Measurements from ENCODE around the gene GPI. TPM values are rescaled to one million over a fixed set of nuclear protein-coding genes. Genes with fewer than 3 reads are reported as not detected.

Gene GPI
- total RNA-seq, 1 donor from 2014 or later, result 453 TPM

- no peak for TF ChIP-seq CTCF (conservative IDR thresholded peaks at IDR 0.05; ENCODE audit: low read depth, low read length)
- DNase-seq (ENCODE audit: low read depth), result no peak
- H3K4me3 ChIP-seq (ENCODE audit: low read depth, low read length), result no peak overlapping the region
These were observed 22.9 kb upstream of the GPI start for GRCh38 chr19:34341935-34342680.

- H3K4me3 ChIP-seq (ENCODE audit: low read depth, low read length), result no peak overlapping the region
- TF ChIP-seq CTCF (conservative IDR thresholded peaks at IDR 0.05; ENCODE audit: low read depth, low read length), result no peak
- DNase-seq (ENCODE audit: low read depth), result no peak
These were observed 21.2 kb upstream of the GPI start for GRCh38 chr19:34343751-34344150.

- DNase-seq (ENCODE audit: low read depth), result no peak
- TF ChIP-seq CTCF (conservative IDR thresholded peaks at IDR 0.05; ENCODE audit: low read depth, low read length), result peak; percentile 97
- no peak overlapping the region for H3K4me3 ChIP-seq (ENCODE audit: low read depth, low read length)
These were observed 19.0 kb upstream of the GPI start for GRCh38 chr19:34345947-34346351.

GRCh38 chr19:34347561-34348165 is 17.3 kb upstream of the GPI start:
- no peak overlapping the region for H3K4me3 ChIP-seq (ENCODE audit: low read depth, low read length)
- TF ChIP-seq CTCF (conservative IDR thresholded peaks at IDR 0.05; ENCODE audit: low read depth, low read length), result no peak
- no peak for DNase-seq (ENCODE audit: low read depth)

GRCh38 chr19:34348899-34349487 is 16.0 kb upstream of the GPI start:
- H3K4me3 ChIP-seq (ENCODE audit: low read depth, low read length), result no peak overlapping the region
- no peak for TF ChIP-seq CTCF (conservative IDR thresholded peaks at IDR 0.05; ENCODE audit: low read depth, low read length)
- no peak for DNase-seq (ENCODE audit: low read depth)

GRCh38 chr19:34350161-34350561 is 14.8 kb upstream of the GPI start:
- no peak overlapping the region for H3K4me3 ChIP-seq (ENCODE audit: low read depth, low read length)
- DNase-seq (ENCODE audit: low read depth), result no peak
- no peak for TF ChIP-seq CTCF (conservative IDR thresholded peaks at IDR 0.05; ENCODE audit: low read depth, low read length)
